Astrocyte (in vitro differentiated cells and primary cell): ENCODE data around the gene EMC10.

Experiments
- EZH2 ChIP-seq: IDR thresholded peaks from 2 replicates; pipeline ENCODE4 v1.6.1; 2012; ENCODE audit warnings: mild to moderate bottlenecking, low read length, inconsistent platforms; ENCODE audit not compliant: insufficient read depth
- TF ChIP-seq, protein P1 (sequence below): IDR thresholded peaks from 2 replicates; pipeline ENCODE4 v1.5.1; 2011; ENCODE audit warnings: low read depth, mild to moderate bottlenecking, inconsistent platforms, low read length, moderate library complexity; ENCODE audit not compliant: insufficient read depth

DNA sequence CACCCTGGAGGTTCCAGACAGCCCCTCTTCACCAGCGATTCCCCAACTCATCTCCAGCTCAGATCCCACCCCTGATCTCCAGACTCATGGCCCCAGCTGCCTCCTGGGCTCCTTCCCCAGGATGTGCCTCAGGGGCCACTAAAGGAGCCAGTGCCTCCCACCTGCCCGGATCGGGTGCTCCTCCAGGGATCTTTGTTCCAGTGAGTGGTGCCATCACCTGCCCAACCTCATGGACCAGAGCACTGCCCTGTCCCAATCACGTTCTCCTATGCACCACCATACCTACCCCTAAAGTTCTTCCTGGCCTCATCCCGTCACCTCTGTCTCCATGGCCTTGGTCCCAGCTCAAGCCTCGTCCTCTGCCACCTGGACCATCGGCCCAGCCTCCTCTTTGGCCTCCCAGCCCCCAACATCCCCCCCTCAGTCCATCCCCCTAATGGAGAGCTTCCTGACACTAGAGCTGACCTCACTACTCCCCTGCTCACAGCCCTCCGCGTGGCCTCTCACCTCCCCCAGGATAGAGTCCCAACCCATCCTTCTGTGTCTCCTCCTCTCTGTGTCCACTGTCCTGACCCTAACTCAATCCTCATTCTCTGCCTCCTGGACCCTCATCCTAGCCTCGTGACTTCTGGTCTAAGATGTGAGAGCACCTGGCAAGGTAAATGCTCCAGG lies 9.1 kb downstream of the EMC10 start:
- TF ChIP-seq, protein P1, sequence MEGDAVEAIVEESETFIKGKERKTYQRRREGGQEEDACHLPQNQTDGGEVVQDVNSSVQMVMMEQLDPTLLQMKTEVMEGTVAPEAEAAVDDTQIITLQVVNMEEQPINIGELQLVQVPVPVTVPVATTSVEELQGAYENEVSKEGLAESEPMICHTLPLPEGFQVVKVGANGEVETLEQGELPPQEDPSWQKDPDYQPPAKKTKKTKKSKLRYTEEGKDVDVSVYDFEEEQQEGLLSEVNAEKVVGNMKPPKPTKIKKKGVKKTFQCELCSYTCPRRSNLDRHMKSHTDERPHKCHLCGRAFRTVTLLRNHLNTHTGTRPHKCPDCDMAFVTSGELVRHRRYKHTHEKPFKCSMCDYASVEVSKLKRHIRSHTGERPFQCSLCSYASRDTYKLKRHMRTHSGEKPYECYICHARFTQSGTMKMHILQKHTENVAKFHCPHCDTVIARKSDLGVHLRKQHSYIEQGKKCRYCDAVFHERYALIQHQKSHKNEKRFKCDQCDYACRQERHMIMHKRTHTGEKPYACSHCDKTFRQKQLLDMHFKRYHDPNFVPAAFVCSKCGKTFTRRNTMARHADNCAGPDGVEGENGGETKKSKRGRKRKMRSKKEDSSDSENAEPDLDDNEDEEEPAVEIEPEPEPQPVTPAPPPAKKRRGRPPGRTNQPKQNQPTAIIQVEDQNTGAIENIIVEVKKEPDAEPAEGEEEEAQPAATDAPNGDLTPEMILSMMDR = no peak
- TF ChIP-seq EZH2 = no peak
